MM.1S (cell line): ENCODE measurements around the gene REC8.

Experiments
- DNase-seq: peaks from one replicate; pipeline ENCODE4 v3.0.0-alpha.2; 2015
- H2AFZ ChIP-seq: fragments of 300-600 bp; sonication (generic); 2 replicates; pipeline ENCODE4 v1.6.0; 2016; ENCODE audit warnings: antibody characterized with exemption, low read length
- H3F3A ChIP-seq: fragments of 300-600 bp; sonication (generic); 2 replicates; pipeline ENCODE4 v1.6.1; 2016; ENCODE audit warnings: mild to moderate bottlenecking, antibody characterized with exemption, low read length, moderate library complexity, mixed read lengths; ENCODE audit not compliant: insufficient read depth
- H3K27ac ChIP-seq: fragments of 300-600 bp; sonication (generic); 2 replicates; pipeline ENCODE4 v1.5.1; 2016; ENCODE audit warnings: mild to moderate bottlenecking, low read length
- H3K27me3 ChIP-seq: fragments of 300-600 bp; sonication (generic); replicated peaks from 2 replicates; pipeline ENCODE4 v1.6.0; 2016; ENCODE audit warnings: low read length; ENCODE audit not compliant: insufficient read depth
- H3K36me3 ChIP-seq: fragments of 300-600 bp; sonication (generic); replicated peaks from 2 replicates; pipeline ENCODE4 v1.6.1; 2016; ENCODE audit warnings: mild to moderate bottlenecking, low read length, mixed read lengths; ENCODE audit not compliant: insufficient read depth
- H3K4me1 ChIP-seq: fragments of 300-600 bp; sonication (generic); 2 replicates; pipeline ENCODE4 v1.6.1; 2016; ENCODE audit warnings: low read length, mixed read lengths
- H3K4me2 ChIP-seq: fragments of 300-600 bp; sonication (generic); 2 replicates; pipeline ENCODE4 v1.6.0; 2016; ENCODE audit warnings: low read depth, low read length
- H3K4me3 ChIP-seq: fragments of 300-600 bp; sonication (generic); 2 replicates; pipeline ENCODE4 v1.5.1; 2016; ENCODE audit warnings: low read length, mixed read lengths
- H3K79me2 ChIP-seq: fragments of 300-600 bp; sonication (generic); 2 replicates; pipeline ENCODE4 v1.6.1; 2016; ENCODE audit warnings: mixed run types, low read length, mixed read lengths
- H3K9ac ChIP-seq: fragments of 300-600 bp; sonication (generic); 2 replicates; pipeline ENCODE4 v1.6.1; 2016; ENCODE audit warnings: low read length, mixed read lengths
- H3K9me2 ChIP-seq: fragments of 300-600 bp; sonication (generic); replicated peaks from 2 replicates; pipeline ENCODE4 v1.6.1; 2016; ENCODE audit warnings: mild to moderate bottlenecking, low read length, mixed read lengths; ENCODE audit not compliant: insufficient read depth
- H3K9me3 ChIP-seq: fragments of 300-600 bp; sonication (generic); replicated peaks from 2 replicates; pipeline ENCODE4 v1.6.1; 2016; ENCODE audit warnings: mild to moderate bottlenecking, low read length, mixed read lengths; ENCODE audit not compliant: insufficient read depth
- H4K20me1 ChIP-seq: fragments of 300-600 bp; sonication (generic); 2 replicates; pipeline ENCODE4 v1.6.1; 2016; ENCODE audit warnings: mild to moderate bottlenecking, low read length, moderate library complexity, mixed read lengths; ENCODE audit not compliant: insufficient read depth
- EZH2 ChIP-seq: fragments of 300-600 bp; sonication (generic); optimal IDR thresholded peaks from 2 replicates; pipeline ENCODE3; 2017; ENCODE audit warnings: low read depth, mild to moderate bottlenecking, antibody characterized with exemption, low read length, mixed read lengths
- EZH2phosphoT487 ChIP-seq: fragments of 300-600 bp; sonication (generic); IDR thresholded peaks from 2 replicates; pipeline ENCODE4 v1.6.1; 2018; ENCODE audit warnings: antibody characterized with exemption, low read length
- TF ChIP-seq, protein P1 (sequence below): fragments of 300-600 bp; sonication (generic); IDR thresholded peaks from 2 replicates; pipeline ENCODE4 v1.5.1; 2016; ENCODE audit warnings: antibody characterized with exemption, low read length, mixed read lengths

REC8 gene

DNA sequence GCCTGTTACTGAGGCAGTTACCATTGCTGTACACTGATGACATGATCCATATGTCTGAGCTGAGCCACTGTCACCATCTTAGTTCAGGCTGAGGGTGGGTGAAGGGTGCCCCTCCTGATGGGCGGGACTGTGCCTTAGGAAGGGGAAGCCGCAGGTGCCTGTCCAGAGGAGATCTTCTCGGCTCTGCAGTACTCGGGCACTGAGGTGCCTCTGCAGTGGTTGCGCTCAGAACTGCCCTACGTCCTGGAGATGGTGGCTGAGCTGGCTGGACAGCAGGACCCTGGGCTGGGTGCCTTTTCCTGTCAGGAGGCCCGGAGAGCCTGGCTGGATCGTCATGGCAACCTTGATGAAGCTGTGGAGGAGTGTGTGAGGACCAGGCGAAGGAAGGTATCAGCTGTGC is 20.9 kb upstream of the REC8 start:
- Histone ChIP-seq H3K79me2 (peaks cover 24% of the 10 kb centered on the region), H2AFZ (no peak overlapping the region), H4K20me1 (no peaks in the 10 kb centered on the region), H3K27me3 (no peaks in the 10 kb centered on the region), H3K4me3 (no peak overlapping the region), H3K4me1 (peaks cover 7% of the 10 kb centered on the region), H3K36me3 (no peaks in the 10 kb centered on the region), H3K9ac (no peak overlapping the region), H3K9me2 (no peaks in the 10 kb centered on the region), H3K9me3 (no peaks in the 10 kb centered on the region), H3F3A (peaks cover 5% of the 10 kb centered on the region; the same call in 1 of the 2 replicates), H3K27ac (no peak overlapping the region), H3K4me2 (no peak overlapping the region)
- no peak for DNase-seq
- TF ChIP-seq EZH2 (no peak), EZH2phosphoT487 (no peak)
- TF ChIP-seq, protein P1, sequence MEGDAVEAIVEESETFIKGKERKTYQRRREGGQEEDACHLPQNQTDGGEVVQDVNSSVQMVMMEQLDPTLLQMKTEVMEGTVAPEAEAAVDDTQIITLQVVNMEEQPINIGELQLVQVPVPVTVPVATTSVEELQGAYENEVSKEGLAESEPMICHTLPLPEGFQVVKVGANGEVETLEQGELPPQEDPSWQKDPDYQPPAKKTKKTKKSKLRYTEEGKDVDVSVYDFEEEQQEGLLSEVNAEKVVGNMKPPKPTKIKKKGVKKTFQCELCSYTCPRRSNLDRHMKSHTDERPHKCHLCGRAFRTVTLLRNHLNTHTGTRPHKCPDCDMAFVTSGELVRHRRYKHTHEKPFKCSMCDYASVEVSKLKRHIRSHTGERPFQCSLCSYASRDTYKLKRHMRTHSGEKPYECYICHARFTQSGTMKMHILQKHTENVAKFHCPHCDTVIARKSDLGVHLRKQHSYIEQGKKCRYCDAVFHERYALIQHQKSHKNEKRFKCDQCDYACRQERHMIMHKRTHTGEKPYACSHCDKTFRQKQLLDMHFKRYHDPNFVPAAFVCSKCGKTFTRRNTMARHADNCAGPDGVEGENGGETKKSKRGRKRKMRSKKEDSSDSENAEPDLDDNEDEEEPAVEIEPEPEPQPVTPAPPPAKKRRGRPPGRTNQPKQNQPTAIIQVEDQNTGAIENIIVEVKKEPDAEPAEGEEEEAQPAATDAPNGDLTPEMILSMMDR: no peak

DNA sequence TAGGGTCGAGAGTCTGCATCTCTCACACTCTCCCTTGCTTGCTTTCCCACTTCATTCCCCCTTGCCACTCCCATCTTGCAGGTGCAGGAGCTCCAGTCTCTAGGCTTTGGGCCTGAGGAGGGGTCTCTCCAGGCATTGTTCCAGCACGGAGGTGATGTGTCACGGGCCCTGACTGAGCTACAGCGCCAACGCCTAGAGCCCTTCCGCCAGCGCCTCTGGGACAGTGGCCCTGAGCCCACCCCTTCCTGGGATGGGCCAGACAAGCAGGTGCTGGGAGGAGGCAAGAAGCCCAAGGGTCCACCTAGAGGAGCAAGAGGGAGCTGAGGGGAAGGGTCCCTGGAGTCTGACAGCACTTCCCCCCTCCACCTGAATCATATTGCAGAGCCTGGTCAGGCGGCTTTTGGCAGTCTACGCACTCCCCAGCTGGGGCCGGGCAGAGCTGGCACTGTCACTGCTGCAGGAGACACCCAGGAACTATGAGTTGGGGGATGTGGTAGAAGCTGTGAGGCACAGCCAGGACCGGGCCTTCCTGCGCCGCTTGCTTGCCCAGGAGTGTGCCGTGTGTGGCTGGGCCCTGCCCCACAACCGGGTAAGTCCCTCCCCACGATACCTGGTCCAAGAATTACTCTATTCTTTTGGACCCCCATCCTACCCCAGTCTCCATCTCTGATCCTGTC is 20.3 kb upstream of the REC8 start:
- Histone ChIP-seq H3K27ac (no peak overlapping the region), H4K20me1 (no peaks in the 10 kb centered on the region), H3K79me2 (peaks cover 20% of the 10 kb centered on the region), H3K4me3 (no peak overlapping the region), H3K4me1 (peaks cover 7% of the 10 kb centered on the region), H3K9me2 (no peaks in the 10 kb centered on the region), H3F3A (peaks cover 5% of the 10 kb centered on the region; the same call in 1 of the 2 replicates), H3K36me3 (no peaks in the 10 kb centered on the region), H3K4me2 (no peak overlapping the region), H2AFZ (no peak overlapping the region), H3K9me3 (no peaks in the 10 kb centered on the region), H3K9ac (no peak overlapping the region), H3K27me3 (no peaks in the 10 kb centered on the region)
- no peak for DNase-seq
- TF ChIP-seq, protein P1: no peak
- no peak for TF ChIP-seq EZH2
- no peak for TF ChIP-seq EZH2phosphoT487

DNA sequence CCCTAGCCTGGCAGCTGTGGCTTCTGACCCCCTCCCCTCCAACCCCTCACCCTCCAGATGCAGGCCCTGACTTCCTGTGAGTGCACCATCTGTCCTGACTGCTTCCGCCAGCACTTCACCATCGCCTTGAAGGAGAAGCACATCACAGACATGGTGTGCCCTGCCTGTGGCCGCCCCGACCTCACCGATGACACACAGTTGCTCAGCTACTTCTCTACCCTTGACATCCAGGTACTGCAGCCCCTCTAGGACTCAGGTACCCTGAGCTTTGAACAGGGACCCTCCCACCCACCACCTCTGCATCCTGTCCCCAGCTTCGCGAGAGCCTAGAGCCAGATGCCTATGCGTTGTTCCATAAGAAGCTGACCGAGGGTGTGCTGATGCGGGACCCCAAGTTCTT is 16.8 kb upstream of the REC8 start:
- Histone ChIP-seq H3K27me3 (no peaks in the 10 kb centered on the region), H3K4me1 (no peaks in the 10 kb centered on the region), H3K79me2 (no peaks in the 10 kb centered on the region), H3K4me3 (no peak overlapping the region), H3K9me2 (no peaks in the 10 kb centered on the region), H3F3A (no peaks in the 10 kb centered on the region), H2AFZ (no peak overlapping the region), H3K36me3 (no peaks in the 10 kb centered on the region), H3K9ac (no peak overlapping the region), H3K4me2 (no peak overlapping the region), H4K20me1 (no peaks in the 10 kb centered on the region), H3K27ac (no peak overlapping the region), H3K9me3 (no peaks in the 10 kb centered on the region)
- no peak for DNase-seq
- TF ChIP-seq EZH2phosphoT487: no peak
- TF ChIP-seq, protein P1: no peak
- TF ChIP-seq EZH2: no peak
